Measurements from ENCODE around the gene GDA. TPM values are rescaled to one million over a fixed set of nuclear protein-coding genes. Genes with fewer than 3 reads are reported as not detected.

GDA gene
- total and polyA plus RNA-seq, 8 donors: 0.25 to 7.5 (median 3.5) TPM; not detected in 2

DNA sequence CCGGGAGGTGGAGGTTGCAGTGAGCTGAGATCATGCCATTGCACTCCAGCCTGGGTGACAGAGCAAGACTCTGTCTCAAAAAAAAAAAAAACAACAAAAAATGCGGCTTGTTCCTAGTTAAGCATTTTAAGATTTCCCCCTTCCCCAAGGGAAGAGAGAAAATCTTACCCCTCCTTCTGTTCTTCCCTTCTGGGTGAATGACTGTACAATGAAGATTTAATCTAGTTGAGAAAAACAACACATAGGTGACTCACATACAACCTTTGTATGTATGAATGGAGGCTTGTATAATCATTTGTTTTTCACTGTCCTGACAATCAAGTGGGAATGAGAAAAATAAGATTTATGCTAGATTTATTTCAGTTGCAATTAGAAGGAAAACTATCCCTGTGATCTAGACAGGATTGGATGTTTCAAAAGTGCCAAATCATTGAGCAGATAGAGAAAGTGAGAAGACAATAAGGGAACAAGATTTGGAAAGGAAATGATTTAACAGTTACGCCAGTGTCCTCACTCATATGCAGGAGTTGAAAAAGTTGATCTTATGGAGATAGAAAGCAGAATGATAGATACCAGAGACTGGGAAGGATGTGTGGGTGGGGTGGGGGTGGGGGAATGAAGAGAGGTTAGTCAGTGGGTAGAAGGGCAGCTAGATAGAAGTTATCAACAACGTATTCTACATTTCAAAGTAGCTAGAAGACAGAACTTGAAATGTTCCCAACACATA is 16.7 kb downstream of the GDA start:
- Histone ChIP-seq H3K4me1 (no peaks in the 10 kb centered on the region), H3K4me3 (no peak overlapping the region), H3K27me3 (no peaks in the 10 kb centered on the region), H3K27ac (no peak overlapping the region), H3K36me3 (no peaks in the 10 kb centered on the region), H3K9me3 (no peaks in the 10 kb centered on the region)
- intact Hi-C loops (cut with DNase I; ENCODE audit: low total_unique reads): no loop called here
- no peak for DNase-seq
- TF ChIP-seq, protein P1, sequence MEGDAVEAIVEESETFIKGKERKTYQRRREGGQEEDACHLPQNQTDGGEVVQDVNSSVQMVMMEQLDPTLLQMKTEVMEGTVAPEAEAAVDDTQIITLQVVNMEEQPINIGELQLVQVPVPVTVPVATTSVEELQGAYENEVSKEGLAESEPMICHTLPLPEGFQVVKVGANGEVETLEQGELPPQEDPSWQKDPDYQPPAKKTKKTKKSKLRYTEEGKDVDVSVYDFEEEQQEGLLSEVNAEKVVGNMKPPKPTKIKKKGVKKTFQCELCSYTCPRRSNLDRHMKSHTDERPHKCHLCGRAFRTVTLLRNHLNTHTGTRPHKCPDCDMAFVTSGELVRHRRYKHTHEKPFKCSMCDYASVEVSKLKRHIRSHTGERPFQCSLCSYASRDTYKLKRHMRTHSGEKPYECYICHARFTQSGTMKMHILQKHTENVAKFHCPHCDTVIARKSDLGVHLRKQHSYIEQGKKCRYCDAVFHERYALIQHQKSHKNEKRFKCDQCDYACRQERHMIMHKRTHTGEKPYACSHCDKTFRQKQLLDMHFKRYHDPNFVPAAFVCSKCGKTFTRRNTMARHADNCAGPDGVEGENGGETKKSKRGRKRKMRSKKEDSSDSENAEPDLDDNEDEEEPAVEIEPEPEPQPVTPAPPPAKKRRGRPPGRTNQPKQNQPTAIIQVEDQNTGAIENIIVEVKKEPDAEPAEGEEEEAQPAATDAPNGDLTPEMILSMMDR (IDR thresholded peaks at IDR 0.05): no peak
- TF ChIP-seq POLR2AphosphoS5 (IDR thresholded peaks at IDR 0.05): no peak
- no peak for TF ChIP-seq EP300 (IDR thresholded peaks at IDR 0.05)
- TF ChIP-seq POLR2A (IDR thresholded peaks at IDR 0.05): no peak
- WGBS, 5 donors: 72 to 78% (median 75%) methylated on average over 4 of the region's 4 CpGs

GRCh38 chr9:72168075-72168474 is 18.8 kb downstream of the GDA start:
- TF ChIP-seq, protein P1 (IDR thresholded peaks at IDR 0.05): no peak
- 78 to 88% (median 85%) methylated on average over 5 of the region's 5 CpGs for WGBS, 5 donors
- no peaks in the 10 kb centered on the region for H3K4me1 ChIP-seq
- H3K36me3 ChIP-seq: no peaks in the 10 kb centered on the region
- H3K27ac ChIP-seq: no peak overlapping the region
- no peak overlapping the region for H3K4me3 ChIP-seq
- no peak for DNase-seq
- H3K27me3 ChIP-seq: no peaks in the 10 kb centered on the region
- H3K9me3 ChIP-seq: no peaks in the 10 kb centered on the region
- intact Hi-C loops (cut with DNase I; ENCODE audit: low total_unique reads): no loop called here

- Histone ChIP-seq H3K4me3 (no peak overlapping the region), H3K9me3 (no peaks in the 10 kb centered on the region), H3K36me3 (no peaks in the 10 kb centered on the region), H3K4me1 (no peaks in the 10 kb centered on the region), H3K27ac (no peak overlapping the region), H3K27me3 (no peaks in the 10 kb centered on the region)
- intact Hi-C loops (cut with DNase I; ENCODE audit: low total_unique reads): no loop called here
- TF ChIP-seq EP300 (IDR thresholded peaks at IDR 0.05) (no peak), POLR2A (IDR thresholded peaks at IDR 0.05) (no peak), POLR2AphosphoS5 (IDR thresholded peaks at IDR 0.05) (no peak)
- TF ChIP-seq, protein P1 (IDR thresholded peaks at IDR 0.05): no peak
- DNase-seq: no peak
Measured at GRCh38 chr9:72169178-72169577, 19.9 kb downstream of the GDA start.

DNA sequence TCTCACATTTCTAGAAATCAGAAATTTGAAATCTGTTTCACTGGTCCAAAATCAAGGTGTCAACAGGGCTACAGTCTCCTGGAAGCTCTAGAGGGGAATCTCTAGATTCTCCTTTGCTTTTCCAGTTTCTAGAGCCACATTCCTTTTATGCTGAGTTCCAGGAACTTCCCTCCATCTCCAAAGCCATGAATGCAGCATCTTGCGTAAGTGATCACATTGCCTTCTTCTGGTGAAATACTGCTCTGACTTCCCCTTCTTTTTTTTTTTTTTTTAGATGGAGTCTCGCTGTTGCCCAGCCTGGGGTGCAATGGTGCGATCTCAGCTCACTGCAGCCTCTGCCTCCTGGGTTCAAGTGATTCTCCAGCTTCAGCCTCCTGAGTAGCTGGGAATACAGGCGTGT is 23.8 kb downstream of the GDA start:
- TF ChIP-seq POLR2A (IDR thresholded peaks at IDR 0.05): no peak
- TF ChIP-seq EP300 (IDR thresholded peaks at IDR 0.05): no peak
- TF ChIP-seq, protein P1 (IDR thresholded peaks at IDR 0.05): no peak
- TF ChIP-seq POLR2AphosphoS5 (IDR thresholded peaks at IDR 0.05): no peak
- intact Hi-C loops (cut with DNase I; ENCODE audit: low total_unique reads): no loop called here

More for the DNA sequence above, 23.8 kb downstream of the GDA start:
- no peak for DNase-seq
- Histone ChIP-seq H3K27me3 (no peaks in the 10 kb centered on the region), H3K4me1 (no peaks in the 10 kb centered on the region), H3K4me3 (no peak overlapping the region), H3K27ac (no peak overlapping the region), H3K36me3 (no peaks in the 10 kb centered on the region), H3K9me3 (no peaks in the 10 kb centered on the region)
- 74 to 91% (median 87%) methylated on average over 4 of the region's 4 CpGs for WGBS, 5 donors
